ENCODE results near the gene TMEM181.
"Not testable (repeated sequence)": the region's sequence is repeated elsewhere in the genome, so short reads cannot be mapped to it uniquely, and the experiment has no call there.

DNA sequence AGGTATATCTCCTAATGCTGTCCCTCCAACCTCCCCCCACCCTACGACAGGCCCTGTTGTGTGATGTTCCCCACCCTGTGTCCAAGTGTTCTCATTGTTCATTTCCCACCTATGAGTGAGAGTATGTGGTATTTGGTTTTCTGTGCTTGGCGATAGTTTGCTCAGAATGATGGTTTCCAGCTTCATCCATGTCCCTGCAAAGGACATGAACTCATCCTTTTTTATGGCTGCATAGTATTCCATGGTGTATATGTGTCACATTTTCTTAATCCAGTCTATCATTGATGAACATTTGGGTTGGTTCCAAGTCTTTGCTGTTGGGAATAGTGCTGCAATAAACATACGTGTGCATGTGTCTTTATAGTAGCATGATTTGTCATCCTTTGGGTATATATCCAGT is 54.7 kb downstream of the TMEM181 start:
- TF ChIP-seq POLR2A (IDR thresholded peaks at IDR 0.05), result not testable (repeated sequence)
- TF ChIP-seq, protein P1, sequence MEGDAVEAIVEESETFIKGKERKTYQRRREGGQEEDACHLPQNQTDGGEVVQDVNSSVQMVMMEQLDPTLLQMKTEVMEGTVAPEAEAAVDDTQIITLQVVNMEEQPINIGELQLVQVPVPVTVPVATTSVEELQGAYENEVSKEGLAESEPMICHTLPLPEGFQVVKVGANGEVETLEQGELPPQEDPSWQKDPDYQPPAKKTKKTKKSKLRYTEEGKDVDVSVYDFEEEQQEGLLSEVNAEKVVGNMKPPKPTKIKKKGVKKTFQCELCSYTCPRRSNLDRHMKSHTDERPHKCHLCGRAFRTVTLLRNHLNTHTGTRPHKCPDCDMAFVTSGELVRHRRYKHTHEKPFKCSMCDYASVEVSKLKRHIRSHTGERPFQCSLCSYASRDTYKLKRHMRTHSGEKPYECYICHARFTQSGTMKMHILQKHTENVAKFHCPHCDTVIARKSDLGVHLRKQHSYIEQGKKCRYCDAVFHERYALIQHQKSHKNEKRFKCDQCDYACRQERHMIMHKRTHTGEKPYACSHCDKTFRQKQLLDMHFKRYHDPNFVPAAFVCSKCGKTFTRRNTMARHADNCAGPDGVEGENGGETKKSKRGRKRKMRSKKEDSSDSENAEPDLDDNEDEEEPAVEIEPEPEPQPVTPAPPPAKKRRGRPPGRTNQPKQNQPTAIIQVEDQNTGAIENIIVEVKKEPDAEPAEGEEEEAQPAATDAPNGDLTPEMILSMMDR (IDR thresholded peaks at IDR 0.05), result not testable (repeated sequence)

Data from right lobe of liver (tissue), 4 donors.